Measurements from ENCODE around the gene BBS9.

DNA sequence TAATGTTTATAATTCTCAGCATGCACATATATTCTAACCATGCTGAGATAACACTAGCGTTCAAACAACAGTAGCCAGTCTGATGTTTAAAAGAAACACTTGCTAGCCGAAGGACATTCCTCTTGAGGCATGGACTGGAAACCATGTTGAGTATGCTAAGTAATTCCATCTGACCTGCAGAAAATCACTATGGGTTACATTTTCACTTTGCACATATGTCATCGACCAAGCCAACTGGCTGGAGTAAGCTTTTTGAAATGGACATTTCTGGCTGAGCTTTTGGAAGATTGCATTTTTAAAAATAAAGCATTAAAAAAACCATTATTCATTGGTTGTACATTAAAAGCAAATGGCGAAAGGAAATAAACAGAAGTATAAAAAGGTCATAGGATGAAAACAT is 88.2 kb downstream of the BBS9 start:
- TF ChIP-seq, protein P1, sequence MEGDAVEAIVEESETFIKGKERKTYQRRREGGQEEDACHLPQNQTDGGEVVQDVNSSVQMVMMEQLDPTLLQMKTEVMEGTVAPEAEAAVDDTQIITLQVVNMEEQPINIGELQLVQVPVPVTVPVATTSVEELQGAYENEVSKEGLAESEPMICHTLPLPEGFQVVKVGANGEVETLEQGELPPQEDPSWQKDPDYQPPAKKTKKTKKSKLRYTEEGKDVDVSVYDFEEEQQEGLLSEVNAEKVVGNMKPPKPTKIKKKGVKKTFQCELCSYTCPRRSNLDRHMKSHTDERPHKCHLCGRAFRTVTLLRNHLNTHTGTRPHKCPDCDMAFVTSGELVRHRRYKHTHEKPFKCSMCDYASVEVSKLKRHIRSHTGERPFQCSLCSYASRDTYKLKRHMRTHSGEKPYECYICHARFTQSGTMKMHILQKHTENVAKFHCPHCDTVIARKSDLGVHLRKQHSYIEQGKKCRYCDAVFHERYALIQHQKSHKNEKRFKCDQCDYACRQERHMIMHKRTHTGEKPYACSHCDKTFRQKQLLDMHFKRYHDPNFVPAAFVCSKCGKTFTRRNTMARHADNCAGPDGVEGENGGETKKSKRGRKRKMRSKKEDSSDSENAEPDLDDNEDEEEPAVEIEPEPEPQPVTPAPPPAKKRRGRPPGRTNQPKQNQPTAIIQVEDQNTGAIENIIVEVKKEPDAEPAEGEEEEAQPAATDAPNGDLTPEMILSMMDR (conservative IDR thresholded peaks at IDR 0.05; ENCODE audit: low read depth in 2 of 2), result no peak
- TF ChIP-seq, protein P2, sequence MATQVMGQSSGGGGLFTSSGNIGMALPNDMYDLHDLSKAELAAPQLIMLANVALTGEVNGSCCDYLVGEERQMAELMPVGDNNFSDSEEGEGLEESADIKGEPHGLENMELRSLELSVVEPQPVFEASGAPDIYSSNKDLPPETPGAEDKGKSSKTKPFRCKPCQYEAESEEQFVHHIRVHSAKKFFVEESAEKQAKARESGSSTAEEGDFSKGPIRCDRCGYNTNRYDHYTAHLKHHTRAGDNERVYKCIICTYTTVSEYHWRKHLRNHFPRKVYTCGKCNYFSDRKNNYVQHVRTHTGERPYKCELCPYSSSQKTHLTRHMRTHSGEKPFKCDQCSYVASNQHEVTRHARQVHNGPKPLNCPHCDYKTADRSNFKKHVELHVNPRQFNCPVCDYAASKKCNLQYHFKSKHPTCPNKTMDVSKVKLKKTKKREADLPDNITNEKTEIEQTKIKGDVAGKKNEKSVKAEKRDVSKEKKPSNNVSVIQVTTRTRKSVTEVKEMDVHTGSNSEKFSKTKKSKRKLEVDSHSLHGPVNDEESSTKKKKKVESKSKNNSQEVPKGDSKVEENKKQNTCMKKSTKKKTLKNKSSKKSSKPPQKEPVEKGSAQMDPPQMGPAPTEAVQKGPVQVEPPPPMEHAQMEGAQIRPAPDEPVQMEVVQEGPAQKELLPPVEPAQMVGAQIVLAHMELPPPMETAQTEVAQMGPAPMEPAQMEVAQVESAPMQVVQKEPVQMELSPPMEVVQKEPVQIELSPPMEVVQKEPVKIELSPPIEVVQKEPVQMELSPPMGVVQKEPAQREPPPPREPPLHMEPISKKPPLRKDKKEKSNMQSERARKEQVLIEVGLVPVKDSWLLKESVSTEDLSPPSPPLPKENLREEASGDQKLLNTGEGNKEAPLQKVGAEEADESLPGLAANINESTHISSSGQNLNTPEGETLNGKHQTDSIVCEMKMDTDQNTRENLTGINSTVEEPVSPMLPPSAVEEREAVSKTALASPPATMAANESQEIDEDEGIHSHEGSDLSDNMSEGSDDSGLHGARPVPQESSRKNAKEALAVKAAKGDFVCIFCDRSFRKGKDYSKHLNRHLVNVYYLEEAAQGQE (IDR thresholded peaks at IDR 0.05; ENCODE audit: unreplicated experiment), result no peak
- no peak for TF ChIP-seq POLR2AphosphoS5 (IDR thresholded peaks at IDR 0.05; ENCODE audit: low read depth)
- no peak for TF ChIP-seq ZNF114 (CRISPR knock-in tag; IDR thresholded peaks at IDR 0.05)
- TF ChIP-seq EZH2 (IDR thresholded peaks at IDR 0.05; ENCODE audit: low read depth, unreplicated experiment), result no peak
- no peak for TF ChIP-seq EZH2phosphoT487 (IDR thresholded peaks at IDR 0.05; ENCODE audit: unreplicated experiment)
- TF ChIP-seq JUNB (IDR thresholded peaks at IDR 0.05; ENCODE audit: unreplicated experiment), result no peak
- TF ChIP-seq CREB1 (CRISPR knock-in tag; IDR thresholded peaks at IDR 0.05; ENCODE audit: low read depth), result no peak
- TF ChIP-seq STAT1 (IDR thresholded peaks at IDR 0.05; ENCODE audit: unreplicated experiment), result no peak

Measured in GM23338 (cell line).